Natural killer cell (primary cell): ENCODE results near the gene GPR157. TPM values are rescaled to one million over a fixed set of nuclear protein-coding genes. Genes with fewer than 3 reads are reported as not detected.
"Not testable (repeated sequence)": the region's sequence is repeated elsewhere in the genome, so short reads cannot be mapped to it uniquely, and the experiment has no call there.

Experiments used
- ATAC-seq, 3 donors: fragments of 150-1000 bp in 2 of 3; fragments of 200-7000 bp in 1 of 3; cut with Tn5 transposase; 1 replicate in 1 of 3; 2 replicates in 2 of 3; pipeline ENCODE4 v1.10.0; 2021; ENCODE audit warnings: mild to moderate bottlenecking in 2 of 3, moderate library complexity in 2 of 3
- DNase-seq, 2 donors: peaks; one replicate each; pipeline versions ENCODE4 v3.0.0 to v3.0.0-alpha.2; 2013 to 2021; ENCODE audit warnings: mixed read lengths in 1 of 2
- H3K27ac ChIP-seq: one replicate; pipeline ENCODE4 v1.5.1; 2013; ENCODE audit warnings: mild to moderate bottlenecking, low read length
- H3K27me3 ChIP-seq: one replicate; pipeline ENCODE4 v1.6.1; 2013; ENCODE audit warnings: low read length; ENCODE audit not compliant: control insufficient read depth, insufficient read depth
- H3K36me3 ChIP-seq: one replicate; pipeline ENCODE4 v1.6.1; 2013; ENCODE audit warnings: low read length; ENCODE audit not compliant: control insufficient read depth, insufficient read depth
- H3K4me1 ChIP-seq: one replicate; pipeline ENCODE4 v1.6.1; 2013; ENCODE audit warnings: low read length; ENCODE audit not compliant: control insufficient read depth, insufficient read depth
- H3K4me3 ChIP-seq: one replicate; pipeline ENCODE4 v1.5.1; 2013; ENCODE audit warnings: low read length
- H3K9me3 ChIP-seq: one replicate; pipeline ENCODE4 v1.6.1; 2013; ENCODE audit warnings: low read length; ENCODE audit not compliant: control insufficient read depth, insufficient read depth
- H3K27ac Mint-ChIP-seq, 2 donors: one replicate each; pipeline ENCODE4 v1.8.0; 2022; ENCODE audit warnings: mild to moderate bottlenecking in 2 of 2, mixed read lengths in 2 of 2, moderate library complexity in 1 of 2
- H3K27me3 Mint-ChIP-seq, 2 donors: one replicate each; pipeline ENCODE4 v1.8.0; 2022; ENCODE audit warnings: low read depth in 2 of 2, mixed read lengths in 2 of 2
- H3K36me3 Mint-ChIP-seq: one replicate; pipeline ENCODE4 v1.8.0; 2022; ENCODE audit warnings: mixed read lengths
- H3K4me1 Mint-ChIP-seq, 2 donors: one replicate each; pipeline ENCODE4 v1.8.0; 2022; ENCODE audit warnings: mixed read lengths in 2 of 2
- H3K4me3 Mint-ChIP-seq: one replicate; pipeline ENCODE4 v1.8.0; 2022; ENCODE audit warnings: mild to moderate bottlenecking, moderate library complexity, mixed read lengths
- H3K9me3 Mint-ChIP-seq, 2 donors: one replicate each; pipeline ENCODE4 v1.8.0; 2022; ENCODE audit warnings: mixed read lengths in 2 of 2
- CTCF ChIP-seq: fragments of 200-600 bp; IDR thresholded peaks from one replicate; pipeline ENCODE4 v1.8.0; 2022; ENCODE audit warnings: antibody characterized with exemption
- WGBS: methylation state at CpG from one replicate; pipeline ENCODE4 v1.1.7; 2013; ENCODE audit warnings: missing lambda C conversion rate; ENCODE audit not compliant: insufficient coverage; 5-methylcytosine and 5-hydroxymethylcytosine counted together
- intact Hi-C: fragments of 100-400 bp; cut with micrococcal nuclease; formaldehyde crosslinking; loops from one replicate; pipeline ENCODE4 v1.14.2; 2022
- total RNA-seq, 4 donors: library from RNA; stranded (reverse); fragments of 120-200 nt in 1 of 4; gene quantifications; one replicate each; pipeline versions ENCODE4 v1.2.3 to v1.2.4, GENCODE V29; 2013 to 2022

GPR157 gene
- total RNA-seq, 3 donors from 2014 or later (not counting 1 experiment from before 2014, with no cell fraction given): 1.00 to 1.2 (median 1.1) TPM

- no peak for ATAC-seq
- H3K4me1 Mint-ChIP-seq: peaks cover 6 to 14% of the 10 kb centered on the region in 2 donors
Observed at GRCh38 chr1:9146156-9146555, 17.3 kb upstream of the GPR157 start.

GRCh38 chr1:9145714-9146113 is 16.8 kb upstream of the GPR157 start:
- no peak overlapping the region for H3K27ac ChIP-seq
- peaks cover 6 to 14% of the 10 kb centered on the region in 2 donors for H3K4me1 Mint-ChIP-seq
- no peak overlapping the region for H3K27ac Mint-ChIP-seq
- TF ChIP-seq CTCF: no peak
- no peak overlapping the region for H3K4me3 ChIP-seq
- no peaks in the 10 kb centered on the region for H3K4me1 ChIP-seq
- no peaks in the 10 kb centered on the region for H3K36me3 ChIP-seq
- no peaks in the 10 kb centered on the region for H3K36me3 Mint-ChIP-seq
- H3K9me3 ChIP-seq: no peaks in the 10 kb centered on the region
- intact Hi-C loops: no loop called here
- H3K4me3 Mint-ChIP-seq: no peak overlapping the region
- 93% methylated on average over 5 of the region's 5 CpGs for WGBS
- no peaks in the 10 kb centered on the region for H3K27me3 ChIP-seq
- no peaks in the 10 kb centered on the region for H3K9me3 Mint-ChIP-seq
- no peak for DNase-seq
- ATAC-seq: no peak
- H3K27me3 Mint-ChIP-seq: peaks cover 0 to 4% of the 10 kb centered on the region in 2 donors

More at GRCh38 chr1:9146156-9146555, 17.3 kb upstream of the GPR157 start:
- H3K36me3 Mint-ChIP-seq: no peaks in the 10 kb centered on the region
- no peak overlapping the region for H3K4me3 ChIP-seq
- H3K27me3 ChIP-seq: no peaks in the 10 kb centered on the region
- no peak for TF ChIP-seq CTCF
- H3K27ac Mint-ChIP-seq: no peak overlapping the region
- intact Hi-C loops: no loop called here
- no peak overlapping the region for H3K27ac ChIP-seq
- no peaks in the 10 kb centered on the region for H3K9me3 Mint-ChIP-seq
- no peaks in the 10 kb centered on the region for H3K36me3 ChIP-seq
- H3K4me3 Mint-ChIP-seq: no peak overlapping the region
- DNase-seq: no peak
- H3K9me3 ChIP-seq: no peaks in the 10 kb centered on the region
- WGBS: 84% methylated on average over 8 of the region's 8 CpGs
- no peaks in the 10 kb centered on the region for H3K4me1 ChIP-seq
- peaks cover 0 to 4% of the 10 kb centered on the region in 2 donors for H3K27me3 Mint-ChIP-seq

- Mint-ChIP-seq H3K36me3 (no peaks in the 10 kb centered on the region), H3K4me3 (no peak overlapping the region), H3K4me1 (peaks cover 6 to 14% of the 10 kb centered on the region in 2 donors), H3K9me3 (no peaks in the 10 kb centered on the region), H3K27me3 (peaks cover 0 to 4% of the 10 kb centered on the region in 2 donors), H3K27ac (no peak overlapping the region)
- WGBS: 86% methylated on average over 15 of the region's 17 CpGs
- Histone ChIP-seq H3K4me3 (no peak overlapping the region), H3K27ac (no peak overlapping the region), H3K27me3 (no peaks in the 10 kb centered on the region), H3K4me1 (no peaks in the 10 kb centered on the region), H3K9me3 (no peaks in the 10 kb centered on the region), H3K36me3 (no peaks in the 10 kb centered on the region)
- DNase-seq: no peak
- TF ChIP-seq CTCF: no peak
- intact Hi-C loops: no loop called here
- no peak for ATAC-seq
Observed at GRCh38 chr1:9145021-9145668, 16.2 kb upstream of the GPR157 start.

GRCh38 chr1:9144494-9144893 is 15.6 kb upstream of the GPR157 start:
- H3K27me3 ChIP-seq, H3K9me3 Mint-ChIP-seq, H3K27ac ChIP-seq, H3K36me3 Mint-ChIP-seq, DNase-seq, intact Hi-C loops, ATAC-seq, H3K4me3 Mint-ChIP-seq, H3K4me1 ChIP-seq, H3K36me3 ChIP-seq, H3K9me3 ChIP-seq, H3K4me3 ChIP-seq, H3K27ac Mint-ChIP-seq, H3K27me3 Mint-ChIP-seq: not testable (repeated sequence)
- 92% methylated on average over 7 of the region's 7 CpGs for WGBS
- peaks cover 6 to 14% of the 10 kb centered on the region in 2 donors for H3K4me1 Mint-ChIP-seq
